NCI-H524 treated with DMSO at 0.1 percent for 48 hours (cell line): ENCODE results near the gene IQGAP2.
"Not testable (repeated sequence)": the region's sequence is repeated elsewhere in the genome, so short reads cannot be mapped to it uniquely, and the experiment has no call there.

Experiments
- DNase-seq: peaks from one replicate; lab custom pipeline; 2025; lab: John Stamatoyannopoulos, UW

The IQGAP2 gene

DNA sequence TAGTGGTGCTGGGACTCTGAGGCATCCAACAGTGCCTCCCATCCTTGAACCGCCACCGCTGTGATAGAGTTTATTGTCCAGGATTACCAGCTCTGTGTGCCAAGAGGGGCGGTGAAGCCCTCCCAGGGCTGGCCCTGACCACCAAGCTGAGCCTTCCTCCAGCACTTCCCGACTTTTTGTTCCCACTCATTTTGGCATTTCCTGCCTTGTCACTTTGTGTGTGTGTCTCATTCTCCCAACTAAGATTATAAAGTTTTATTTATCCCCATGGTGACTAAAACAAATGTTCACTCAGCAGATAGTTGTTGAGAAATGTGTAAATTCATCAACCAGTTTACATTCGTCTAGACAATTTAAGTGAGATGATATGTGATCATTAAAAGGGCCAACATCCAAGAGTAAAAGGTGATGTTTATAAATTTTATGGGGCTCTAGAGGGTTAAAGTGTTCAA, 315.3 kb downstream of the IQGAP2 start:
- DNase-seq, result no peak

DNA sequence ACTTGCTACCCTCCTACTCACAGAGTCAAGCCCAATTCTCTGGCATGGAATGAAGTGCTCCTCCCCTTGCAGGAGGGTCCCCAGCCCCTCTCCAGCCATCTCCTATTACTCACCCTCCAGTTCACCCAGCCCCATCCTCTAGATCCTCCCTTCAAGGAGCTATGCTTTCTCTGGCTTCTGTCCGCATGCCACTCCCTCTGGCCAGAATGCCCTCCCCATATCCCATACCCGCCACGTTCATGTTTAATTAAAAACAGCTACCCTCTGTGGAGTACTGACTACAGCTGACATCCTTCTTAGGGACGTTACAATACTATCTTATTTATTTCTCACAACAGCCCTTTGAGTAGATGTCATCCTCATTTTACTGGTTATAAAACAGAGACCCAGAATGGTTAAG, 315.8 kb downstream of the IQGAP2 start:
- DNase-seq, result no peak

GRCh38 chr5:76720988-76721569, 318.0 kb downstream of the IQGAP2 start:
- no peak for DNase-seq

- DNase-seq, result no peak
Measured at GRCh38 chr5:76723266-76723665, 320.2 kb downstream of the IQGAP2 start.

- DNase-seq, result no peak
Measured at GRCh38 chr5:76723906-76724305, 320.8 kb downstream of the IQGAP2 start.

DNA sequence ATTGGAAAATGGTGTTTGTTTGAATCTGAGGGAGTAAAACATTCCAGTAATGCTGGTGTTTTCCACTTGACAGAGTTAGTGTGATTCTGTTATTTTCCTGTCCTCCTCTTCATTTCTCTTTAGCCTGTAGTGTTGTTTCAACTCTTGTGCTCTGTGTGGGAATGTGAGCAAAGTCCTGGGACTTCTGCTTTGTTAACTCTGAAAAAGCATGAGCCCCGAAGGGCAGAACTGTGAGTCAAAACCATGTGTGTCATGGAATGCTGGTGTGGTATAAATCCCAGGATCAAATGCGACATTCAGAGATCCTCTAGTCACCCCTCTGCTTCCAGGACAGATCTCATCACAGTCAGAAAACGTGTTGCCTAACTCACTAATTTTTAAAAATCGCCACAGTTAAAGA, 321.8 kb downstream of the IQGAP2 start:
- DNase-seq, result no peak

DNA sequence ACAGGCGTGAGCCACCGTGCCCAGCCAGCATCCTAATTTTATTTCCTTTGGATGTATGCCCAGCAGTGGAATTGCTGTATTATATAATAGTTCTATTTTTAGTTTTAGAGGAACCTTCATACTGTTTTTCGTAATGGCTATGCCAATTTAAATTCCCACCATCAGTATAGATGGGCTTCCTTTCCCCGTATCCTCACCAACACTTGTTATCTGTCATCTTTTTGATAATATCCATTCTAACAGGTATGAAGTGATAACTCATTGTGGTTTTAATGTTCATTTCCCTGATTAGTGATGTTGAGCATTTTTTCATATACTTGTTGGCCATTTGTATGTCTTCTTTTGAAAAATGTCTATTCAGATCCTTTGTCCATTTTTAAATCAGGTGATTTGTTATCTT, 325.9 kb downstream of the IQGAP2 start:
- DNase-seq, result no peak

DNA sequence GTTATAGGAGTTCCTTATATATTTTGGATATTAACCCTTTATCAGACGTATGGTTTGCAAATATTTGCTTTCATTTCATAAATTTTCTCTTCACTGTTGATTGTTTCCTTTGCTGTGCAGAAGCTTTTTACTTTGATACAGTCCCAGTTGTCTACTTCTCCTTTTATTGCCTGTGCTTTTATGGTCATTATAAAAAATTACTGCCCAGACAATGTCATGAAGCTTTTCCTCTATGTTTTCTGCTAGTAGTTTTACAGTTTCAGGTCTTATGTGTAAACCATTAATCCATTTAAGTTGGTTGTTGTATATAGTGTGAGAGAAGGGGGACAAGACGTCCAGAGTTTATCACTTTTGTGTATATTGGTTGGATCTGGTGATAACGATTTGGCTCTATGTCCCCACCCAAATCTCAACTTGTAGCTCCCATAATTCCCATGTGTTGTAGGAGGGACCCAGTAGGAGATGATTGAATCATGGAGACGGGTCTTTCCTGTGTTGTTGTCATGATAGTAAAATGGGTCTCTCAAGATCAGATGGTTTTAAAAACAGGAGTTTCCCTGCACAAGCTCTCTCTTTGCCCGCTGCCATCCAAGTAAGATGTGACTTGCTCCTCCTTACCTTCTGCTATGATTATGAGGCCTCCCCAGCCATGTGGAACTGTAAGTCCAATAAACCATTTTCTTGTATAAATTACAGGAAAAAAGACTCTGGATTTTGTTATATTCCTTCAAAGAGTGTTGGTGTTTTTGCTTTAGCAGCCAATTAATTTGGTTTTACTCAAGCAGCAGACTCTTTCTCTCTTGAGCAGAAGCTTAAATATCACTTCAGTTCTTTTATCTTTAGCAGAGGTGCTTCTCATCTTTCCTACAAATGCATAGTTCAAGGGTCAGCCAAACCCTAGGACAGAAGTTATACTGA, 326.5 kb downstream of the IQGAP2 start:
- no peak for DNase-seq

- no peak for DNase-seq
Measured at GRCh38 chr5:76732405-76733048, 329.4 kb downstream of the IQGAP2 start.

GRCh38 chr5:76733049-76733417, 329.9 kb downstream of the IQGAP2 start:
- DNase-seq, result no peak

- no peak for DNase-seq
Measured at GRCh38 chr5:76735762-76736545, 332.9 kb downstream of the IQGAP2 start.

GRCh38 chr5:76736679-76737556, 333.8 kb downstream of the IQGAP2 start:
- DNase-seq, result no peak

DNA sequence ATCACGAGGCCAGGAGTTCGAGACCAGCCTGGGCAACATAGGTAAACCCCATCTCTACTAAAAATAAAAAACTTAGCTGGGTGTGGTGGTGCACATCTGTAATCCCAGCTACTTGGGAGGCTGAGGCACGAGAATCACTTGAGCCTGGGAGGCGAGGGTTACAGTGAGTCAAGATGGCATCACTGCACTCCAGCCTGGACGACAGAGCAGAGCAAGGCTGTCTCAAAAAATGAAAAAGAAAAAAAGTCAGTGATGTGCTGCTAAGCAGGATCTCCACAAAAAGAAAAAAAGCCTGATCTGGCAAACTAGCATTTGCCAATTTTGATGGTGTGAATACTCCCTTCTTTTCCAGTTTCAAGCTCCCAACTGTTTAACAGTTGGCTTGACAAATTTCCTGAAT, 334.8 kb downstream of the IQGAP2 start:
- no peak for DNase-seq

GRCh38 chr5:76741506-76741905, 338.4 kb downstream of the IQGAP2 start:
- DNase-seq, result not testable (repeated sequence)

- no peak for DNase-seq
Measured at GRCh38 chr5:76742583-76742982, 339.5 kb downstream of the IQGAP2 start.

GRCh38 chr5:76744632-76745031, 341.5 kb downstream of the IQGAP2 start:
- no peak for DNase-seq

GRCh38 chr5:76745670-76746069, 342.6 kb downstream of the IQGAP2 start:
- DNase-seq, result no peak

DNA sequence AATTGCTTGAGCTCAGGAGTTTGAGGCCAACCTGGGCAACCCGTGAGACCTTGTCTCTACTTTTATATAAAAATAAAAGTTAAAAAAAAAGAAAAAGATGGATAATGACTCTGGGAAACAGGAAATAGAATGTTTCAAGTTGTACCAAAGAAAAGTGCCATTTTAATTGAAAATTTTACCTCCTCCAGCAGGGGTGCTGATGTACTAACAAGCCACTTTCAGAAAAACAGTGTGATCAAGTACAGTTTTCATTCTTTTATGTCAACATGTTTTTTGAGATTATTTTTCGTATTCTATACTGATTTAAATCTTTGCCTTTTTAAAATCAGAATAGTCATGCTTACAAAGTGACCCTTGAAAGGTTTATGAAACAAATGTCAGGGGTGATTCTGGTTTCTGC, 343.6 kb downstream of the IQGAP2 start:
- no peak for DNase-seq

- DNase-seq, result no peak
Measured at GRCh38 chr5:76747706-76748105, 344.6 kb downstream of the IQGAP2 start.

DNA sequence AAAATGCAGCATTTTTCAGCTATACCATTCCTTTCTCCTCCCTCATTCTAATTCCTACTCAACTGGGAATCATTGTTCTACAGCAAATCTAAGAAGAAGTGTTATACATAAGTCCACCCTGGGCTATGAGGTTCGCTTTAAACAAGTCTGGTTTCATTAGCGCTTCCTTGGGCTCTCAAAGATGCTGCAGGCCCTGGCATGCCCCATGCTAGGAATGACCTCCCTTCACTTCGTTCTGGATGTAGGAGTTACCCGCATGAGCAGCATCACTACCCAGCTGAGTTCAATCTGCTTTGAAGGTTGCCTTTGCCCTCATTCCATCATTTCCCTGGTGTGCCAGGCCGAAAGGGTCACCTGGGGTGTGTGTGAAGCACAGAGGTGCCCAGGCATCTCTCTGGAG, 348.2 kb downstream of the IQGAP2 start:
- no peak for DNase-seq

DNA sequence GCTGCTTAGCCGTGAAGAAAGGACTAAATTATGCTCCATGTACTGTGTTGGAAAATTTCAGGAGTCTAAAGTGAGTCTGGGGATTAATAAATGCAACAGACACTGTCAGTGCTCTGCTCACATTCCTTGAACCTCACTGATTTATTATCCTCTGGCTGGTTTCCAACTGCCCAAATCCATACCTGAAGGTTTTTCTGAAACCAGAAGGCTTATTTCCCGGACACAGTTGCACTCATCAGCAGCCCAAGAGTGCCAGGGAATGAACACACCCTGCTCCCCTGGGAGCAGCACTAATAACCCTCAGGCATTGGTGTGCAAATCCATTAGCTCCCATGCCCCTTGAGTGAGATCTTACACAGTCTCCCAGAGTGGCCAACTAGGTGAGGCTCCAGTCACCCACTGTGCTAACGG, 351.6 kb downstream of the IQGAP2 start:
- DNase-seq, result no peak
